HUES64 (cell line): ENCODE results near the gene HHAT.

Source experiments
- H3K27ac ChIP-seq: 2 replicates; pipeline ENCODE4 v1.7.0; 2013; ENCODE audit warnings: low read depth, low read length, inconsistent platforms
- H3K27me3 ChIP-seq: 2 replicates; pipeline ENCODE4 v1.6.1; 2013; ENCODE audit warnings: mild to moderate bottlenecking, low read length; ENCODE audit not compliant: insufficient read depth
- H3K36me3 ChIP-seq: 2 replicates; pipeline ENCODE4 v1.6.1; 2013; ENCODE audit warnings: mild to moderate bottlenecking, low read length; ENCODE audit not compliant: insufficient read depth
- H3K4me1 ChIP-seq: 2 replicates; pipeline ENCODE4 v1.6.1; 2013; ENCODE audit warnings: mild to moderate bottlenecking, low read length, moderate library complexity; ENCODE audit not compliant: insufficient read depth
- H3K4me3 ChIP-seq: 2 replicates; pipeline ENCODE4 v1.5.1; 2013; ENCODE audit warnings: mild to moderate bottlenecking, low read length, moderate library complexity
- H3K9ac ChIP-seq: 2 replicates; pipeline ENCODE4 v1.6.1; 2013; ENCODE audit warnings: mild to moderate bottlenecking, low read depth, low read length
- H3K9me3 ChIP-seq: 2 replicates; pipeline ENCODE4 v1.6.1; 2013; ENCODE audit warnings: low read depth, low read length; ENCODE audit not compliant: insufficient read depth
- WGBS: fragments of 150-250, 120-280 bp; methylation state at CpG from one replicate; pipeline ENCODE4 v1.1.7; 2013; ENCODE audit warnings: missing lambda C conversion rate; 5-methylcytosine and 5-hydroxymethylcytosine counted together

The HHAT gene

GRCh38 chr1:210298296-210298695, 30.4 kb upstream of the HHAT start:
- Histone ChIP-seq H3K4me1 (peaks cover 52% of the 10 kb centered on the region), H3K4me3 (no peak overlapping the region), H3K9ac (no peak overlapping the region), H3K27me3 (peaks cover 5% of the 10 kb centered on the region), H3K27ac (no peak overlapping the region), H3K9me3 (no peaks in the 10 kb centered on the region), H3K36me3 (no peaks in the 10 kb centered on the region)
- WGBS, result 84% methylated on average over 7 of the region's 7 CpGs

- H3K27ac ChIP-seq, result no peak overlapping the region
- H3K4me3 ChIP-seq, result no peak overlapping the region
- H3K9ac ChIP-seq, result no peak overlapping the region
Measured at GRCh38 chr1:210298936-210299335, 29.8 kb upstream of the HHAT start.

GRCh38 chr1:210299501-210299900, 29.2 kb upstream of the HHAT start:
- H3K27me3 ChIP-seq, result no peaks in the 10 kb centered on the region
- 20% methylated on average over 5 of the region's 5 CpGs for WGBS
- H3K4me3 ChIP-seq, result no peak overlapping the region
- no peak overlapping the region for H3K9ac ChIP-seq
- peaks cover 45% of the 10 kb centered on the region for H3K4me1 ChIP-seq
- H3K27ac ChIP-seq, result no peak overlapping the region; the same call in 1 of the 2 replicates
- H3K9me3 ChIP-seq, result no peaks in the 10 kb centered on the region
- no peaks in the 10 kb centered on the region for H3K36me3 ChIP-seq

More at GRCh38 chr1:210298936-210299335, 29.8 kb upstream of the HHAT start:
- H3K9me3 ChIP-seq, result no peaks in the 10 kb centered on the region
- H3K27me3 ChIP-seq, result no peaks in the 10 kb centered on the region
- no peaks in the 10 kb centered on the region for H3K36me3 ChIP-seq
- H3K4me1 ChIP-seq, result peaks cover 48% of the 10 kb centered on the region

GRCh38 chr1:210300923-210301614, 27.6 kb upstream of the HHAT start:
- no peak overlapping the region for H3K27ac ChIP-seq
- H3K9ac ChIP-seq, result no peak overlapping the region
- H3K4me1 ChIP-seq, result peaks cover 31% of the 10 kb centered on the region
- 83% methylated on average over 5 of the region's 5 CpGs for WGBS
- H3K27me3 ChIP-seq, result no peaks in the 10 kb centered on the region
- no peaks in the 10 kb centered on the region for H3K36me3 ChIP-seq
- H3K9me3 ChIP-seq, result no peaks in the 10 kb centered on the region
- no peak overlapping the region for H3K4me3 ChIP-seq

GRCh38 chr1:210301615-210302000, 27.1 kb upstream of the HHAT start:
- Histone ChIP-seq H3K9me3 (no peaks in the 10 kb centered on the region), H3K9ac (no peak overlapping the region), H3K36me3 (no peaks in the 10 kb centered on the region), H3K27ac (no peak overlapping the region), H3K27me3 (no peaks in the 10 kb centered on the region), H3K4me1 (peaks cover 31% of the 10 kb centered on the region), H3K4me3 (no peak overlapping the region)
- WGBS, result 88% methylated on average over 7 of the region's 7 CpGs

- Histone ChIP-seq H3K9ac (no peak overlapping the region), H3K27ac (no peak overlapping the region), H3K27me3 (no peaks in the 10 kb centered on the region), H3K4me1 (peaks cover 31% of the 10 kb centered on the region), H3K36me3 (no peaks in the 10 kb centered on the region), H3K4me3 (no peak overlapping the region), H3K9me3 (no peaks in the 10 kb centered on the region)
- WGBS, result 93% methylated on average over 10 of the region's 10 CpGs
Measured at GRCh38 chr1:210302501-210302900, 26.2 kb upstream of the HHAT start.

- Histone ChIP-seq H3K27ac (no peak overlapping the region), H3K9ac (no peak overlapping the region), H3K36me3 (no peaks in the 10 kb centered on the region), H3K9me3 (no peaks in the 10 kb centered on the region), H3K27me3 (no peaks in the 10 kb centered on the region), H3K4me3 (no peak overlapping the region), H3K4me1 (peaks cover 31% of the 10 kb centered on the region)
- 97% methylated on average over 8 of the region's 8 CpGs for WGBS
Measured at GRCh38 chr1:210303391-210303790, 25.3 kb upstream of the HHAT start.

GRCh38 chr1:210310562-210311153, 18.0 kb upstream of the HHAT start:
- Histone ChIP-seq H3K4me1 (no peaks in the 10 kb centered on the region), H3K4me3 (peak overlapping the region; percentile 38), H3K27ac (no peak overlapping the region), H3K9me3 (no peaks in the 10 kb centered on the region), H3K27me3 (peaks cover 8% of the 10 kb centered on the region), H3K9ac (no peak overlapping the region), H3K36me3 (no peaks in the 10 kb centered on the region)
- WGBS, result 29% methylated on average over 1 of the region's 7 CpGs

GRCh38 chr1:210311726-210312493, 16.8 kb upstream of the HHAT start:
- Histone ChIP-seq H3K4me3 (peak overlapping the region; percentile 58), H3K27me3 (peaks cover 8% of the 10 kb centered on the region), H3K4me1 (no peaks in the 10 kb centered on the region), H3K36me3 (no peaks in the 10 kb centered on the region), H3K9ac (0 out of 2 replicates have a peak overlapping the region, but pooled peaks have one; percentile 33), H3K27ac (no peak overlapping the region), H3K9me3 (no peaks in the 10 kb centered on the region)
- WGBS, result 85% methylated on average over 18 of the region's 18 CpGs

- no peaks in the 10 kb centered on the region for H3K4me1 ChIP-seq
- H3K27ac ChIP-seq, result no peak overlapping the region
- H3K27me3 ChIP-seq, result peaks cover 8% of the 10 kb centered on the region
- H3K4me3 ChIP-seq, result no peak overlapping the region
- no peaks in the 10 kb centered on the region for H3K9me3 ChIP-seq
- no peak overlapping the region for H3K9ac ChIP-seq
- H3K36me3 ChIP-seq, result no peaks in the 10 kb centered on the region
- WGBS, result 93% methylated on average over 6 of the region's 6 CpGs
Measured at GRCh38 chr1:210313046-210313595, 15.6 kb upstream of the HHAT start.

GRCh38 chr1:210313921-210314320, 14.8 kb upstream of the HHAT start:
- WGBS, result 100% methylated on average over 1 of the region's 1 CpG
- Histone ChIP-seq H3K9me3 (no peaks in the 10 kb centered on the region), H3K27me3 (peaks cover 8% of the 10 kb centered on the region), H3K4me3 (no peak overlapping the region), H3K4me1 (no peaks in the 10 kb centered on the region), H3K27ac (no peak overlapping the region), H3K36me3 (no peaks in the 10 kb centered on the region), H3K9ac (no peak overlapping the region)
